Stimulated activated CD8-positive, alpha-beta memory T cell treated with anti-CD3 and anti-CD28 coated beads, Interleukin-12 subunit alpha, Interleukin-12 subunit beta, amount 100 ng/mL, for 1 hour (primary cell): ENCODE measurements around the gene ATP6V1B1.

Experiments used
- DNase-seq: peaks from one replicate; pipeline ENCODE4 v3.0.0-alpha.2; 2020; ENCODE audit warnings: low read depth

The ATP6V1B1 gene

DNA sequence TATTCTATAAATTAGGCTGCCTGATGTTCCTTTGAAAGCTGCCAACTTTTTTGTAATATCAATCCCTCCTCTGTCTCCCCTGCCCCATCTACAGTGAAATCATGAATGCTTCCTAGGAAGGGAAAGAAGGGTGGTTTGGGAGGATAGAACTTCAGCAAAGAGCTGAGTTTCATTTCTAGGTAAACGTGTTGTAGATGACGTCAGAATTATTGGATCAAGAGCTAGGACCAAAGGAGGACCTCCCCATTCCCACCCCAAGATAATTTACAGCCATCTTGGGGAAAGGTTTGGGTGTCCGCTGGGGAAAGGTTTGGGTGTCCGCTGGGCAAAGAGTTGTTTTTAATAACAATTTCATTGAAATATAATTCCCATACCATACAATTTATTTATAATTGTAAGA lies 31.5 kb downstream of the ATP6V1B1 start:
- DNase-seq = no peak

DNA sequence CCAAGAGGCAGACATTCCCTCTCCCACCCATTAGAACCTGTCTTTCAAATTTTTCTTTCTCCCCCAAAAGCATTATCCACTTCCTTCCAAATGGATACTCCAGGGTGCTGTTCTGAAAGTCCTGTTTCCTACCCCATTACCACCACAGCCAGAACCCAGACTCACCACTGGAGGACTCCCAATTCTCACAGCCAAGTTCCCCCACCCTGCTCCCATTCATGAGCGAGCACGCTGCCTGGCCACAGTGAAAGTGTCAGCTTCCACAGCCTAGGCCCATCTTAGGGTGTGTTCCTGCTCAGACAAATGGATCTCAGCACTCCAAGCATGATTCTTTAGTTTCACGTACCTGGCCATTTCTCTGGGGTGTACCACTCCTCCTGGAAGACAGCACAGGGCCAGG lies 38.9 kb downstream of the ATP6V1B1 start:
- no peak for DNase-seq

DNA sequence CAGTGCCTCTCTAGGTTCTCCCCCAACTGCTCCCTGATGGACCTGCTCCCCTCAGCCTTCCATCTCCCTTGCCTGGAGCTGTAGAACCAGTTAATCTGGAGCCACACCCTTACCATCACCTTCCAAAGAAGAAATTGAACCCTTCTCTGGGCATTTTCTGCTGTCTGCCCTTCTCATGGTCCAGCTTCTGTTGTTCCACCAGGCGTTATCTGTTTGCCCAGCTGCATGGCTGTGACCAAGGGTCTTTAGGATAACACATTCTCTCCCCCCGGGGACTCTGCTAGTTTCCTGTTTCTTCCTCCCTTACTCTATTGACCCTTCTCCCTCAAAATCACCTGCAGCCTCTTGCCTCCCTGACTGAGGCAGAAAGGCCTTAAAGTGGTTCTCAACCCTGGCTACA lies 39.5 kb downstream of the ATP6V1B1 start:
- no peak for DNase-seq

DNA sequence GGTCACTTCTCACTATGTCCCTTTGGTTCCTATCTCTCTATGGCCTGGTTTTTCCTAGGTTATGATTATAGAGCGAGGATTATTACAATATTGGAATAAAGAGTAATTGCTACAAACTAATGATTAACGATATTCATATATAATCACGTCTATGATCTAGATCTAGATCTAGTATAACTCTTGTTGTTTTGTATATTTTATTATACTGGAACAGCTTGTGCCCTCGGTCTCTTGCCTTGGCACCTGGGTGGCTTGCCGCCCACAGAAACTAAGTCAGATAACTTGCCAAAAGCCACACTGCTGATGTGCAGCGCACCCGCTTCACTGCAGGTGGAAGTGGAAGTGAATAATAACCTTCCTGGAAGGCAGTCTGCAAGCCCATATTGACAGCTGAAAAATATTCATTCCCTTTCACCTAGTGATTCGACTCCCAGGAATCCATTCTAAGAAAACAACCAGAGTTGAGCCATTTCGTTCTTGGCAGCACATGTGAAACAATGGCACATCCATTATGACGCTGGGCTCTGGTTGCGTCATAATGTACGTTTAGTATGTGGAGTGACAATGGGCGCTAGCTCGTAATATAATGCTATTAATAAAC lies 42.0 kb downstream of the ATP6V1B1 start:
- no peak for DNase-seq

DNA sequence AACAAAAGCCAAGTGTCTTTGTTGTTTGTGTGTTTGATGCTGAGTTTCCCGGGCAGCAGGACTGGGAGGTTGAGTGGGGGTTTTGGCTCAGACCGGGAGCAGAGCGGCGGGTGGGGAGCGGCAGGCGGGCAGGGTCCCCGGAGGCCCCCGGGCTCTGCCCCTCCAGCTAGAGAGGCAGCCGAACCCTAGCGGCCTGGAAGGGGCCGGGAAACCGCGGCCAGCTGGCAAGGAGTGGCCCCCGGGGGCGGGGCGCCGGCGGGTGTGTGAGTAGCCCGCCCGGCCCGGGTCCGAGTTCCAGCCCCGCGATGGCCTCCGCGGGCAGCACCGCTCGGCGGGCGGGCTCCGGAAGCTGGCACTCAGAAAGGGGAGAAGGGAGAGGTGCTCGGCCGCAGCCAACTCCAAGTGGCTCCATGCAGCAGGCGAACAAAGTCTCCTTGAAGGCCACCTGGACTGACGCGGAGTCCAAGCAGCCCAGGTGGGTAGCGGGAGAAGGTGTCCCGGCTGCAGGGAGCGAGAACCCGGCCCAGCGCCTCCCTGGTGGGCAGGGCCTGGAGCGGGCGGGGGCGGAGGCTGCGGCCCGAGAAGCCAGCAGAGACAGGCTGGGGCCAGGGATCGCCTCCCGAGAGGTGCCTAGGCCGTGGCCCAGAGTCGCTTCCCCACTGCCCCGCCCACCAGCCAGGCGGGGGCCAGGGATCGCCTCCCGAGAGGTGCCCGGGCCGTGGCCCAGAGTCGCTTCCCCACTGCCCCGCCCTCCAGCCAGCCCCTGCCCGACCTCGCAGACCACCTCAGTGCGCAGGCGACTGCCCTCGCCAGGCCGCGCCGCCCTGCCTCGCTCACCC lies 42.9 kb downstream of the ATP6V1B1 start, which contains the start of gene ANKRD53:
Gene ANKRD53 (plus strand): TSS at position 290 of the 839 bp plus-strand sequence. CDS start 16 bp downstream, at position 306.
- no peak for DNase-seq

DNA sequence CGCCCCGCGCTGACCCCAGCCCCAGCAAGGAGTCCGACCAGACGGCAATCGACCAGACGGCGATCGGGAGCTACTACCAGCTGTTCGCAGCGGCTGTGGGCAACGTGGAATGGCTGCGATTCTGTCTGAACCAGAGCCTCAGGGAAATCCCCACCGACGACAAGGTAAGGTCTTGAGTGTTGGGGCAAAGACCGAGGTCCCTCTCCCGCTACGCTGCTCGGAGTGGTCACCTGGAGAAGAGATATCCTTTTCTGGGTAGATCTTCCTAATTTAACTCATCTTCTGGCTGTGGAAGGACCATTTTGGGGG lies 43.4 kb downstream of the ATP6V1B1 start:
- no peak for DNase-seq

DNA sequence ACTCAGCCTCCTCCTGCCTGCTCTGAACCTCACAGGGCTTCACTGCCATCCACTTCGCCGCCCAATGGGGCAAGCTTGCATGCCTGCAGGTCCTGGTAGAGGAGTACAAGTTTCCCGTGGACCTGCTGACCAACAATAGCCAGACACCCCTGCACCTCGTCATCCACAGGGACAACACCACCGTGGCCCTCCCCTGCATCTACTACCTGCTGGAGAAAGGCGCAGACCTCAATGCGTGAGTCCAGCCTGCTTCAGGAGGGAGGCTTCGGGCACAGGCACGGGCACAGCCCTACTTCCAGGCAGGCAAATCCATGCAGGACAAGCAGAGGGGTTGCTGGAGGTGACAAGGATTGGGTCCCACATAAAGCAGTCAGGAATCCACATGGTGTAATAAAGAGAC lies 43.9 kb downstream of the ATP6V1B1 start:
- DNase-seq = no peak

DNA sequence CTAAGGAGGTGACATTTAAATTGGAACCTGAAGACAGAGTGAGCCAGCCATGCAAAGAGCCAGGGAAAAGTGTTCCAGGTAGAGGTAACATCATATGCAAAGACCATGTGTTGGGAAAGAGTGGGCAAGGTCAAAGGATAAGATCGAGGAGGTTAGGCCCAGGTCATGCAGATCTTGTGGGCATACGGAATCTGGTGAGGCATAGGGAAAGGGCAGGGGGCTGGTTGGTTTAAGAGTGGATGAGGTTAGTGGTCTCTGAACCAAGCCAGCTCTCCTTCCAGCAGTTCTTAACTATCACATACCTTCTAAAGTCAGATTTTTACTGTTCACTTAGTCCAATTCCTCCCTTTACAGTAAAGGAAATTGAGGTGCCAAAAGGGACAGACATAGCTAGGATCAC lies 45.7 kb downstream of the ATP6V1B1 start:
- no peak for DNase-seq

DNA sequence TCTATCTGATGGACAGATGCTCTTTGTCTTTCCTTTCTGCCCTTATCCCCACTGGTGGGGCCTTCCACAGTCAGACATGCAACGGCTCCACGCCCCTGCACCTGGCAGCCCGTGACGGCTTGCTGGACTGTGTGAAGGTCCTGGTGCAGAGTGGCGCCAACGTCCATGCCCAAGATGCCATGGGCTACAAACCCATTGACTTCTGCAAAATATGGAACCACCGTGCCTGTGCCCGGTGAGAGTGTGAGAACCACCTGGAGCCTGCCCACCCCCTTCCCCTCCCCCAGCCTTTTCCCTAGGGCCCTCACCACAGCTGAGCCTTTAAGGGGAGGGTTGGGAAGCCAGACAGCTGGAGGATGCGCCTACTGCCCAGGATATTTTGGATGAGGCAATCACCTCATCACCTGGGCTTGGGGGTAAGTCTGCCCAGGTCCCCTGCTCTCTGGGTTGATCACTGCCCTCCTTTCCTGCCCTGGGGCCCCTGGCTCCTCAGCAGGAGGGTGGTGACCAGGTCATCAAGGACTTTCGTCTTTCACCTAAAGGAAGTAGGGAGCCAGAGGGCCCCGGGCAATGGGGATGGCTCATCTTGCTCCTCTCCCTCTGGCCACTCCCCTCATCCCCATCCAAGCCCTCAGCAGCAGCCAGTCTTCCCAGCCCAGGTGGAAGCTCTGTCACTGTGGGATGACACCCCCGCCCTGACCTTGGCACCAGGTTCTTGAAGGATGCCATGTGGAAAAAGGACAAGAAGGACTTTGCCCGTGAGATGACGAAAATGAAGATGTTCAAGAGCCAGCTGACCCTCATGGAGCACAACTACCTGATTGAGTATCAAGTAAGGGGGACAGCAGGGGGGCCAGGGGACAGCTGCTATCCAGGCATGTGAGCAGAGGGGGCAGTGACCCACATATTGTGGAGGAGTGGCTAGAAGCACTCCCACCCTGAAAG lies 46.4 kb downstream of the ATP6V1B1 start:
- DNase-seq = no peak

DNA sequence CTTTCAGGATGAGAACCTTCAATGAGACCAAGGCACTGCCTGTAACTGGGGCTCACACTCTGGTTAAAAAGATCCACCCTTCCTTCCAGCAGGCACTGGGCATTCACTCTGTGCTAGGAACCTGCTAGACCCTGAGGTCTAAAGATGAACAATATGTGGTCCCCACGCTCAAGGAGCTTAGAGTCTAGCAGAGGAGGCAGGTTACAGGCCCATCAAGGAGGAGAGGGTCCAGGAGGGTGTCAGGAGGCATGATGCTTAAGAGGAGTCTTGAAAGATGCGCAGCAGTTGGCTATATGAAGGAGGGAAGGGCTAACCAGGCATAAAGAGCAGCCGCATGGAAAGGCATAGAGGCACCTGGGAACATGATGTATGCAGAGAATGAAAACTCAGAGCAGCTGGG lies 47.3 kb downstream of the ATP6V1B1 start:
- DNase-seq = no peak

DNA sequence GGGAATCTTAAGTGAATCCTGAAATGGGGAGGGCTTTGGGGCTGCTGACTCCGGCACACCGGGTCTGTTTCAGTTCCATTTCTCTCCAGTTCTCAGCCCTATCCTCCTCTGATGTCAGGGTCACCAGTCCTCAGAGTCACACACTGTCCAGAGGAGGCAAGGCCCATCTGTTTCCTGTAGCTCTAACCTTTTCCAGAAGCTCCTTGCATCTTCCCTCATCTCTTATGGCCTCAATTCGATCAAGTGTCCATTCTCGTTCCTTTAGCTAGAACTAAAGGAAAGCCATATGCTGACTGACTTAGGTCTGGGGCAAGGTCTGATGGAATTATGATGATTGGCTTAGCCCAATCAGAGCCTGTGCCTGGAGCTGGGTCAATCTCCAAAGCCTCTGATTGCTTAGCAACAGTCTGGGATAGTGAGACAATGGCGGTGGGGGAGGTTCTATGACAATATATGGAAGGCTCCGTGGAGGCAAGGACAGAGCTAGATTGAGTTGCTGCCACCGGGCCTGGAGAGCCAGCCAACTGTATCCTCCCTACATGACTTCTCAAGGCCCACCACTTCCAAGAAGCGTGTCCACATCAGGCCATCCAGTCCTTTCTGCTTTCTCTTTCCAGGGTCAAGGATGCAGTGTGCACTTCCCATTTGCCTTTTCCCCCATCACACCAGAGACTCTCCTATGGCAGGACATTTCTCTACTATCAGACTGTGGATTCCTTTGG lies 48.0 kb downstream of the ATP6V1B1 start:
- no peak for DNase-seq

DNA sequence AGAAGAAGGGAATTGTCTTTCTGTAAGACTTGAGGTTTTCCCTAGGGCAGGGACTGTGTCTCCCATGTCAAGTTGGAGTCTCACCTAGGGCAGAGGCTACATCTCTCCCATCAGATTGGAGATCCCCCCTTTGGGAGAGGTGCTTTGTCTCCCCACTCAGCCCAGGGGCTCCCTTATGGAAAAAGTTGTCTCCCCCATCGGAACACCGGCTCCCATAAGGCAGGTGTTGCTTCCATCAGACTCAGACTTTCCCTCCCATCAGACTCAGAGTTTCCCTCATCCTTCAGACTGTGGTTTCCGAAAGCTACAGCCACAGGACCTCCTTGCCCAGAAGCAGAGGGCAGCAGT lies 48.5 kb downstream of the ATP6V1B1 start:
- DNase-seq = no peak

DNA sequence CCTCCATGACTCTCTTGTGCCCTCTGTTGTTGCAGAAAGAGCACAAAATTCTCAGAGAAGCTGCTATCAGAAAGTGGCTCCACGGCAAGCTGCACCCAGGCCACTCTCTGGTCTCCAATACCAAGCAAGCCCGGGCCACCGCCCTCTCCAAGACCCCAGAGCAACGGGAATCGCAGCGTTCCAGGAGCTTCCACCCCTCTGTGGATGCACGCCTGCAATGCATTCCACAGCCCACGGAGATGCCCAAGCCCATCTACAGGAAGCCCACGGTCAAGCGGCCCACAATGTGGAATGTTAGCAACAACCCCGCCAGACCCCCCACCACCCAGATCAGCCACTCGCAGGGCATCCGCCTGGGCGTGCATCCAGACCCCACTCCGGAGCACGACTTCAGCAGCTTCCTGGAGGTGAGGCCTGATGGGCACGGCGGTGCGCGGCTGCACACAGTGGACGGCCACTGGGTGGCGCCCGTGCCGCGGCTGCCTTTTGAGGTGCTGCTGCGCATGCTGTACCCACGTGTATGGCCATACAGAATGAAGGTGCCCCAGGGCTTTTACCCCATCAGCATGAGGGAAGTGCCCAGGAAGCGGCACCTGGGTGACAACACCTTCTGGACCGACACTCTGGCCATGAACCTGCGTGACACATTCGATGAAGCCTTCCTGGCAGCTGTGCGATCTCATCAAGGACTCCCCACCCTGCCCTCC lies 49.0 kb downstream of the ATP6V1B1 start:
- DNase-seq = peak; percentile 67

DNA sequence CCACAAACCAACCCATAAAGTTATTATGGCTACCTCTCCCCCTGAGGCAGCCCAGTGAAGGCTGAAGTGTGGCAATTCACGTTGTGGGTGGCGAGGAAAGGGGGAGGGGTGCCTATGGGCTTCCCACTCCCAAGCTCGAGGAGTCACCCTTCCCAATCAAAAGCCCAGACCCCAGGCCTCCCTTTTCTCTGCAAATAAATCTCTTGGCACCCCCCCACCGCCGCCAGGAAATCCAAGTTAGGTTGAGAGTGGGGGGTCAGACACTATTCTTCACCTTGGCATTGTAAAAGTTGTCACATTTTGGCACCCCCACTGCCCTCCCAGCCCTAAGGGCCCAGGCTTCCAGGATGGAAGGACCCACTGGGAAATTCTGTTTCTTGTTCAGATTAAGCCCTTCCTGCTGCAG lies 49.6 kb downstream of the ATP6V1B1 start:
- no peak for DNase-seq

DNA sequence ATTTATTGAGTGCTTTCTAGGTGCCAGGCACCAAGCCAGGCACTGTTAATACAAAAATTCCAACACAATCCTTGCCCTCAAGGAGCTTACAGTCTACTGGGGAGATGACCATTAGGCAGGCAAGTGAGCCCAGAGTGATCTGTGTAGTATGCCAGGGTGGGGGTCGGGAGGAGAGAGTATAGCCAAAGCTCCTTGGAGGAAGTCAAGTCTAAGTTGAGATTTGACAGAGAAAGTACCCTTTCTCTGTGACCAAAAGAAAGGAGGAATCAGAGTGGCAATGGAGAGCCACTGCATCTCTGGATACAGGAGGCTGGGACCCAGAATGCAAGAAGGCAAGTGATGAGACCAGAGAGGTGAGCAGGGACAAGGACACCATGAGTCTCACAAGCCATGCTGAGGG lies 50.3 kb downstream of the ATP6V1B1 start:
- no peak for DNase-seq

DNA sequence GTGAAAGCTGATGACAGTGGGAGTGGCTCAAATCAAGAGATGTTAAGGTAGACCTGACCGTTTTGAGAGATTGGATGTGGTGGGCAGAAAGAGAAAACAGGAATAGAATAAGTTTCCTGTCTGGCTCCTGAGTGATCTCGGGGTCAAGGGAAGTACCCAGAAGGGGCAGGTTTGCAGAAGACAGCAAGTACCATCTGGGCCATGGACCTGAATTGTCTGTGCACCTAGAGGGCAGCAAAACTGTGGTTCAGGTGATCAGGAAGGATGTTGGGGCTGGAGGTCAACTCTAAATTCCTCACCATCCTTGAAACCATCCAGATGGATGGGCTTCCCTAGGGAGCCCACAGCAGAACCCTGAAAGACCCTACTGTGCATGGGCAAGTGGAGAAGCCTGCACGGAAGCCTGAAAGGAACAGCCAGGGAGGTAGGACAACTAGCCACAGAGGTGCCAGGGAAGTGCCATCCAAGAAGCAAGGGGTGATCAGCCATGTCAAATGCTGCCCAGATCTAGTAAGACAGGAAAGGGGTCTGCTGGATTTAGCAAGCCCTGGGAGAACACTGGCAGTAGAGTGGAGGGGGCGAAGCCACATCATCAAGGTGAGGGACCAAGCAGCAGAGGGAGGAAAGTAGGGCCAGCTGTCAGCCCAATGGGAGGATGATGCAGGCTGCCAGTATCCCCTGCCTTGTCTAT lies 50.9 kb downstream of the ATP6V1B1 start:
- DNase-seq = no peak

DNA sequence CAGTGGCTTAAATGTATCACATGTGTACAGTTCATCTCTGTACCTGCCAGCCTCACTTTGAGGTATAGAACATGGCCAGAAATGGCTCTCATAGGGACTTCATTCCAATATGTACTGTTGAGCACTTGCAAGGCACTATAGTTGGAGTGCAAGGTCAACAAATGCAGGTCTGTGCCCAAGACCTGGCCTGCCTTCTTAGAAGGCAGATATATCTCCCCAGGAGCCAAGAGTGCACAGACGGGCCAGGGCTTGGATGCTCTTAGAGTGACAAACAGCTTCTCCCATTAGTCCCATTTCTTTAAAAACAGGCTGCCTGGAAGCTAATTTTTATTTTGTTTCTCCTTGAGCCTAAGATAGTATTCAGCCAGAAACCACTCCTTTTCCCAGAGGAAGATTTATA lies 51.7 kb downstream of the ATP6V1B1 start:
- DNase-seq = no peak

DNA sequence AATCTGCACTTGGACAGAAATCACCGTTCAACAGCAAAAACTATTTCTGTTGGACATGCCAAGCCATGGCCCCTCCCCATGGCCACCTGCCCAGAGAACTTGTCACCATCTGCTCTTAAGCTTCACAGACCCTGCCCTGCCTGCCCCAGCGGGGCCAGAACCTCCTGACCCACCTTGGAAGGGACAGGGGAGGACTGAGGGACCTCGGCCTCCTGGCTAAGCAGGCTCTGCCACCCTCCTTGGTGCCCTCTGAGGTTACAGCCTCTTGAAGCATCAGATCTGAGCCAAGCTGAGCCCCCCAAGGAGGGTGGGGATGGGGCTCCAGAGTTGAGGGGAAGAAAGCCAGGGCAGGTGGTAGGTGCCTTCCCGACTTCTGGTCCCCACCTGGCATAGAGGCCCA lies 52.5 kb downstream of the ATP6V1B1 start:
- DNase-seq = no peak

DNA sequence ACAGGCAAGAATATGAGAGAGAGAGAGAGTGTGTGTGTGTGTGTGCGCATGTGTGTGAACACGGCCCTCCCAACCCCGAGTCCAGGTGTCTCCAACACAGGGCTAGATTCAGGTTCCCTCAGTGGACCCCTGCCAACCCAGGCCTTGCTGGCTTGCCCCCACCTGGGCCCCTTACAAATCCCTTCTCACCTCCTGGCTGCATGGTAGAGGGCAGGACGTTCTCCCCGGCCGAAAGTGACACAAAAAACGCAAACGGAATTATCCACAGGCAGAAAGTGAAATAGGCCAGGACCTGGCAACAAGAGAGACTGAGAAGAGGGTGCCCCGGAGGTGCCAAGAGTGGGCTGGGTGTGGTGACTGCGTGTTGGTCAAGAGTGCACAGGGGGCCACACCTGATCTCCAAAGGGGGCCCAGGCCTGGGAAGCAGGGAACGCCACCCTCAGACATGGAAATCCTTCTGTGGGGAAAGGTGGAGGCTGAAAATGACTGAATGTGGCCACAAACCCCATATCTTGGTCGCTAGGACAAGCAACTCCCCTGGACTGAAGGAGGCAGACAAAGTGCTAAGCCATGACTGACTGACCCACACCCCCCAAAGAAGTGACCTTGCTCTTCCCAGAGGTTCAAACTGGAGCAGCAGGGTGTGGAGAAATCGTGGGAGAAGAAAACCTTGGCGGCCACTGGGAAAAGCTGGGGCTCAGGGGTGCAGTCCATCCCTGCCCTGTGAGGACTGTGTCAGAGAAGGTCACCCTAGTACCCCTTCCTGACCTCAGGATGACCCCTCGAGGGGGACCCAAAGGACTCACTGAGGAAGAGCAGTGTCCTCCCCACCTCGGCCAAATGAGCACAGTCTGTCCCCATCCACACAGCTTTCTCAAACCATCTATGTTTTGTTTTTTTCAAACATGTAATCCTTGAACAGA lies 53.3 kb downstream of the ATP6V1B1 start:
- DNase-seq = no peak

DNA sequence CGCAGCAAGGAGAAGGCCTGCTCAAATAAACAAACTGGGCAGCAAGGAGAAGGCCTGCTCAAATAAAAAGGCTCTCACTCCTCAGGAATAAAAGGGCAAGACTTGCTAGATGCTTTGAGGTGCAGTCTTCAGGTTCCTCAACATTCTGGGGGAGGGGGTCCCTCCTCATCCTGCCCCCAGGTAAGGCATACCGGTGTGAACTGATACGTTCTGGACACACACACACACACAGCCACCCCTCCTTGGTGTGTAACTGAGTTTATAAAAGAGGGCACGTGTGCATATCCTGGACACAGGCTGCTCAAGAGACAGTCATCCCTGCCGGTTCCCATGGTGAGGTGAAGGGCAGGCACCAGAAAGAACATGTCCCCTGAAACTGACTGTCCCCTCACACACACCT lies 54.5 kb downstream of the ATP6V1B1 start:
- no peak for DNase-seq
